Endometrial microvascular endothelial cells (primary cell): Measurements from ENCODE around the gene HMOX1. TPM values are rescaled to one million over a fixed set of nuclear protein-coding genes. Genes with fewer than 3 reads are reported as not detected.

Experiments used
- in situ Hi-C: cut with HindIII; loops from 2 replicates; pipeline ENCODE4 v1.10.0; 2017; ENCODE audit warnings: low sequenced_read_pairs, low pct_unique_long_range_greater_than_20kb; ENCODE audit errors: inconsistent ontology term
- total RNA-seq: library from RNA; depleted of rRNA; stranded (reverse); fragments of >200 nt; gene quantifications from one replicate; pipeline ENCODE4 v1.2.3, GENCODE V29; 2015; ENCODE audit errors: inconsistent ontology term

Gene HMOX1
- 67.7 TPM for total RNA-seq

- in situ Hi-C loops: no loop called here
Observed at GRCh38 chr22:35380537-35381423, at the start of gene HMOX1. TSS of gene HMOX1 (plus strand) at chr22:35381096. CDS start at chr22:35381174, 78 bp downstream.

DNA sequence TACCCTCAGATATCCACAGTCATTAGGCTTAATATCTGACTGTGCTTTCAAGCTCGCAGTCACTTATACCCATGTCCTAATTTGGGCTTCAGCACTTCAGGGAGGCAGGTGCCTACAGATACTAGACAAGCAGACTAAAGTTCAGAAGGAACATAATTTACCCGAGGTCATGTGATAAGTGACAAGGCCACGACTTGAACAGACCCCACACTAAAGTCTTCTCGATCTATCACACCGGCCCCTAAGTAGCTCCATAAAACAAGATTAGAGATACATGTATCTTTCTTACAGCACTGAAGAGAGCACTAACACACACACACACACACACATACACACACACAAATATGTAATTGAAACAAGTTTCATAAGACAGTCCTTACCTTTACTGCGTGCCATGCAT lies 48.6 kb upstream of the HMOX1 start:
- in situ Hi-C loops: no loop called here

DNA sequence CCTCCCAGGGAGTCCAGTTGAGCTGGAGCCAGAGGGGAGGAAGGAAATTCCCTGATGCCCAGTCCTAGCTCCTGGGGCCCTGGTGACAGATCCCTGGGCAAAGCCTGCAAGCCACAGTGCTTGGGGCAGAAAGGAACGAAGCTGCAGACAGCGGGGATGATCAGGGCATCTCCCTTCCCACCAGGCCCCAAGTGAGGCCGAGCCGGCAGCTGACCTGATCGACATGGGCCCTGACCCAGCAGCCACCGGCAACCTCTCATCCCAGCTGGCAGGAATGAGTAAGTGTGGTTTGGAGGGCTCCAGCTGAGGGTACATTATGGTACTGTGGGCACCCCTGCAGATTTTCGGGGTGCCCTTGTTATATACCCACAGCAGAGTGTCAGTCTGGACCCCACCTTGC lies 47.7 kb upstream of the HMOX1 start:
- in situ Hi-C loops: no loop called here

DNA sequence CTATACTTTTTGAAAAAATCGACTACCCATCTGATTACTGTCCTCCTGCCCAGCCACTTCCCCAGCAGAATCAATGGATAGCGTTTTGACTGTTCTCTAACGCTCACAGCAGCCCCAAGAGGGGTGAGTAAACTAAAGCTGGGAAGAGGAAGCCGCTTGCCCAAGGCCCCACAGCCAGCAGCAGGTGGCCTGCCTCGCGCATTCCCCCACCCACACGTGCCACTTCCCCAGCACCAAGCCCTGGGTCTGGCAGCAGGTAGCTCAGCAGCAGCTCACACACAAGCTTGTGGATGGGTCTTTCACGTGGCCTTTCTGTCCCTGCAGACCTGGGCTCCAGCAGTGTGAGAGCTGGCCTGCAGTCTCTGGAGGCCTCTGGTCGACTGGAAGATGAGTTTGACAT lies 46.9 kb upstream of the HMOX1 start:
- in situ Hi-C loops: no loop called here

DNA sequence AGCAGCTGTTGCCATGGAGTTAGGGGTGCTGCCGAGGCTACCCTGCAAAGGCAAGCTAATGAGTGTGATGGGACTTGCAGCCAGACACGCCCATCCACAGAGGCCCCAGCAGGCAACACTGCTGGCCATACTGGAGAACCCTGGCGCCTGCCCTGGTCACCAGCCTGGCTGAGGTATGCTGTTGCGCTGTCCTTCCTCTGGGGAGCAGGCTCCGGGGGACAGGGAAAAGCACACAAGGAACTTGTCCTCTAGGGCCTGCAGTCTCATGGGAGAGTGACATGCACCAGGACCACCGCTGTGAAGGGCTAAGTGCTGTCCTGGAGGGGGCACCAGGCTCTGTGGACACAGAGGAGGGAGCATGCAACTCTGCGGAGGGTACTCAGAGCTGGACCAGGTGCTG lies 45.4 kb upstream of the HMOX1 start:
- in situ Hi-C loops: no loop called here

- in situ Hi-C loops: no loop called here
Observed at GRCh38 chr22:35335936-35336781, 44.7 kb upstream of the HMOX1 start.

DNA sequence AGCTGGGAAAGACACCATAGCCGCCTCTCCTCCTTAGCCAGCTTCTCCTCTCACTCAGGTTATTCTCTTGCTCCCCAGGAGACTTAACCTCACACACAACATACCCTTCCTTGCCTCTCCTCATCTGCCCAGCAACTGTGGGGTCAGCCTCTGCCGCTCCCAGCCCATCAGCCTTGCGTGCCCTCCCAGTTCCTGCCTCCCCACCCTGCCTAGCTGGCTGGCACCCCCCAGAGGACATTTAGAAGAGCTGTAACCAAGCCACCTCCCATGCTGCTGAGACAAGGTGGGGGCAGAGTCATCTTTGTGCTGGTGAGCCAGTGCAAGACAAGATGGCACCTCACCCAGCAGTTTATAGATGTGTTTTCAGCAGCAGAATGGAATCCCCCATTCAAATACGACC lies 43.0 kb upstream of the HMOX1 start:
- in situ Hi-C loops: no loop called here

DNA sequence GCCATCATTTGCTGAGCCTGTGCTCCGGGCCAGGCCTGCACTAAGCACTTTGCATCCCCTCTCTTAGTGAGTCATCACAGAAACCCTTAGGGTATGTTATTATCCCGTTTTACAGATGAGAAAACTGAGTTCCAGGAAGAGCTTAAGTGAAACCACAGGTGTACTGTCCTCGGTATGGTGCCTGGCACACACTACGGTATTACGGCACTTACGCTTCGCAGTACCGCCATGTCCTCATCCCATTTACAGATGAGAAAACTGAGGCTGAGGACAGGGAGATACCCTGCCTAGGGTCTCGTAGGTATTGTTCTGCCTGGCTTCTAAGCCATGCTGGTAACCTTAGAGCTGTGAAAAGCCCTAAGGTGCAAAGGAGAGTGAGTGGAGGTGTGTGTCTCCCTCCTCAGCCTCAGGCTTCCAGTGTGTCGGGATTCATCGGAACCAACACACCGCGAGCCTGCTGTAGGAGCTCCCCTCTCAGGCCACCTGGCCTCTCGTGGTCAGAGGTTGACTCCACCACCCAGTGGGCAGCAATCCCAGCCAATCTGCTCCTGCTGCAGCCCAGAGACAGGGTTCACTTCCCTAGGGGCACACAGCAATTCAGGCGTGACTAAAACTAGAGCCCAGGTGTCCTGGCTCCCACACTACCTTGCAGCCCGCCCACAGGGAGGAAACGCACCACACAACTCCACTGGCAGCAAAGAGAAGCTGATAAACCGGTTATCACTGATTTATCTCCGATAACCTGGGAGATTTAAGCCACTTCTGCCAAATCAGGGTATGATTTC lies 39.6 kb upstream of the HMOX1 start:
- in situ Hi-C loops: no loop called here

GRCh38 chr22:35342390-35342789 lies 38.5 kb upstream of the HMOX1 start:
- in situ Hi-C loops: no loop called here

- in situ Hi-C loops: no loop called here
Observed at GRCh38 chr22:35343664-35344550, 37.0 kb upstream of the HMOX1 start.

GRCh38 chr22:35344956-35345690 lies 35.8 kb upstream of the HMOX1 start:
- in situ Hi-C loops: no loop called here

- in situ Hi-C loops: no loop called here
Observed at GRCh38 chr22:35345808-35346505, 34.9 kb upstream of the HMOX1 start.

DNA sequence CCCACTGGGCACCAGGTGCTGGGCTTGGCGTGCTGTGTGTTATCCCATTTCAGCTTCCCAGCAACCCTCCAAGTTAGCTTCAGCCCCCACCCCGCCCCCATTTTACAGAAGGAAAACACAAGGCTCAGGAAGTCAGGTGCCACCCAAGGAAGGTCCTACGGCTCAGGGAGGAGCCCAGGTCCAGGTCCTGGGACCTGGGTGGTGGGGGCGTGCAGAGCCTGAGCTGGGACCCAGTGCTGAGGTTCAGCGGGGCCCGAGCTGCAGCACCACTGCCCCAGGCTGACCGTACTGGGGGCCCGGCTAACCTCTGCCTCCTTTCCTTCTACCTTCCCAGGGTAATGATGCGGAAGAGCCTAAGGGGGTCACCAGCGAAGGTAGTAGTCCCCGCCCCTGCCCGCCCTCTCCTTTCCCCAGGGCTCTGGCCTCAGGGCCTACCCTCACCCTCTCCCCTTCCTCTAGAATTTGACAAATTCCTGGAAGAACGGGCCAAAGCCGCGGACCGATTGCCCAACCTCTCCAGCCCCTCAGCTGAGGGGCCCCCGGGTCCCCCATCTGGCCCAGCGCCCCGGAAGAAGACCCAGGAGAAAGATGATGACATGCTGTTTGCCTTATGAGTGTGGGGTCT lies 34.2 kb upstream of the HMOX1 start:
- in situ Hi-C loops: no loop called here

- in situ Hi-C loops: no loop called here
Observed at GRCh38 chr22:35347462-35347861, 33.4 kb upstream of the HMOX1 start.

DNA sequence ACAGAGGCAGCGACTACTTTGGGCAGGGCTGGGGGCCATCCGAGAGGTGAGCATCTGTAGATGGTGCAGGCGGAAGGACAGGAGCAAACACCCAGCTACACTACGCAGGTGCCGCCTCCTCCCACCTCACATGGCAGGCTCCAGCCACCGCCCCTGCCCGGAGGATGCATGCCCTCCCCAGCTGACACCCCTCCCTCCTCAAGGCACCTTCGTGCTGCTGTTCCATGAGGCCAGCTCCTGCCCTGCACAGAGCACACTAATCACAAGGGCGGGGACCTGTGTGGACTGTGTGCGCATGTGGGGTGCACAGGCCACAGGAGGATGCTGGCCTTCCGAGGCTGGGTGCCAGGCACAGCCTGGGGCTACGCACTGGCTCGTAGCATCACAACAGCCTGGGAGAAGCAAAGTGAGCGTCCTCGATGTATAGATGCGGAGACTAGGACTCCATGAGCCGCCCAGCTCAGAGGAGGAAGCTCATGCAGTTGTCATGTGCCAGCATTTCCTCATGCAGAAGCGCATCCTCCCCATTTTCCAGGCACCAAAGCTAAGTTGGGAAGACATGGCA lies 32.8 kb upstream of the HMOX1 start:
- in situ Hi-C loops: no loop called here

- in situ Hi-C loops: no loop called here
Observed at GRCh38 chr22:35348703-35349102, 32.2 kb upstream of the HMOX1 start.

- in situ Hi-C loops: no loop called here
Observed at GRCh38 chr22:35349368-35349703, 31.6 kb upstream of the HMOX1 start.
